Measurements from ENCODE around the gene PAPPA.

Gene PAPPA

DNA sequence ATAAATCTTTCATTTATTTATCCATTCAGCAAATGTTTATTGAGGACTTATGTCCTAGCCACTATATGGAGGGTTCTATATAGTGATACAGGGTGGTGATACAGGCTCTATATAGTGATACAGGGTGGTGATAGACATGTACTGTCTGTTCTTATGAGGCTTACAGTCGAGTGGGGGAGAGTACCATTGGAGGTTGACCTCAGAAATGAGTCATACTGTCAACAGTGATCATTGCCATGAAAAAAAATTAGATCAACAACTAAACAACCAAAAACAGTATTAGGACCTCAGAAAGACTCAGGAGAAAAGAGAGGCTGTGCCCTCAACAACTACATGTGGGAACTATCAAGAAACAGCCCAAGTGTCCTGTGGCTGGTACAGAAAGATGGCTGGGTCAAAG is 22.0 kb downstream of the PAPPA start:
- no peak for FAIRE-seq
- DNase-seq (ENCODE audit: extremely low spot score, insufficient read length, low read depth): no peak

DNA sequence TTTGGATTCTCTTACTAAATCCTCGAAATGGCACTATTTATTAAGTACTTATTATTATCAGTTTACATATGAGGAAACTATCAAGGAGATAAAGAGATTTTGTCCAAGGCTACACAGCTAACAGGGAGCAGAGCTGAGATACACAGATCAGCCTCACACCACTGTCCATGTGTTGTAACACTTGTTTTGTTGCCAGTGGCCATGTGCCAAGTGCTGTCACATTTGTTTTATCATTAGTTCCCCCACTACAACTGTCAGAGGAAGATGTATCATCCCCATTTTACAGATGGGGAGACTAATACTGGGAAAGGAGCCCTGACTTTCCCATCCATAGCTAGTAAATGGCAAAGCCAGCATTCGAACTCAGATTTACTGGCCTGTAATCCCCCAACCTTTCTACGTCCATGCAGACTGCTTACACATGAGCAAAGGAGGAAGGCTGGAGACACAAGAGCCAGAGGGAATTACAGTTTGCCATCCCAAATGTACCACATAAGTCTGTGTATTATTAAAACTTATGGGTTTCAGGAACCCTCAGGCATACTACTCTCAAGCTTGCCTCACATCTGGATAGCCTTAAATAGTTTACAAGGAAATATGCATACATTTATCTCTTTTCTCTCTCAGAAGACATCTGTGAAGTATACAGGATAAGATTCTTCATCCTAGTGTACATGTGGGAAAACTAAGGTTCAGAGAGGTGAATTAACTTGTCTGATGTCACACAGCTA is 25.1 kb downstream of the PAPPA start:
- DNase-seq (ENCODE audit: extremely low spot score, insufficient read length, low read depth) (no peak), FAIRE-seq (no peak)

DNA sequence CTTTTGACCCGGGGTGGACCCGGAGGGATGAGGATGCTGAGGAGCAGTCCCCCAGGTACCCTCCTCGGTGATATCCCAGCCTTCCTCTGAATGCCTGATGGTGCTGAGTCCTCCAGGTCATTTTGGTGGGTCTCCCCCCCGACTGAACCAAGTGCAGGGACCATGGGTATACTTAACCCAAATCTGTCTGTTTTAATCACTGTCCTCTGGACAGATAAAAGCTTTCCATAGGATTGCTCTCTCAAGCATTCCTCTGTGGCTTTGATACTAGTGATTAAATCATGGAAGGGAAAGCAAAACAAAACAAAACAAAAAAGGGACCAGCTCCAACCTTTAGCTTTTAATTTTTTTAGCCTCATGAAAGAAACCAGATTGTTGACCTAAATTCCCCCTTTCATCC is 26.0 kb downstream of the PAPPA start:
- FAIRE-seq: no peak
- no peak for DNase-seq (ENCODE audit: extremely low spot score, insufficient read length, low read depth)

DNA sequence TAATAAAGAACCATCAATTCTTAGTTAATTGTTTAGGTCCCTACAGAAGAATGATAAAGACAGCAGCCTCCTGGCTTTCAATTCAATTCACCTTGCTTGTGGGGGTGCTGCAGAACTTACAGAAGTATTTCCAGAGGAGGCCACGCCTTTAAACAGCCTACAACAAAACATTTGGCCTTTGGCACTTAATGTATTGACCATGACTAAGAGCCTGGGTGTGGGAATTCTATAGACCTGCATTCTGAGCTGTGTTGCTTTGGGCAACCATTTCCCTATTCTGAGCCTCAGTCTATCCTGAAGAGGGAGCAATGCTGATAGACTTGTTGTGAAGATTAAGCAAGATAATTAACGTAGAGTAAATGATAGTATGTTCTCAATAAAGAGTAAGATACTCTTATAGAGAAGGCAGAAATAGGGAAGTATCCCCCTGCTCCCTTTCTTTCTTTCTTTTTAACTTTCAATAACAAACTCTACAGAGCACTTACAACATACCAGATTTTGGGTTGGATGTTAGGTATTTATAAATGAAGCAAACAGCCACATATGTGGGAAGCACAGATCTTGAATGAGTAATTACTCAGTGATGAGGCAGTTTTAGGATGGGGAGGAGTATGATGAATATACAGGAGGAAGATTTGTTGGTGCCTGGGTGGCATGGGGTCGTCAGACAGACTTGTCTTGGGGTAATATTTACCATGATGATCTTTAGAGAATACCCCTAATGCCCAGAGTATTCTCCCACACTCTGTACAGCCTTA is 28.4 kb downstream of the PAPPA start:
- no peak for DNase-seq (ENCODE audit: extremely low spot score, insufficient read length, low read depth)
- FAIRE-seq: no peak

DNA sequence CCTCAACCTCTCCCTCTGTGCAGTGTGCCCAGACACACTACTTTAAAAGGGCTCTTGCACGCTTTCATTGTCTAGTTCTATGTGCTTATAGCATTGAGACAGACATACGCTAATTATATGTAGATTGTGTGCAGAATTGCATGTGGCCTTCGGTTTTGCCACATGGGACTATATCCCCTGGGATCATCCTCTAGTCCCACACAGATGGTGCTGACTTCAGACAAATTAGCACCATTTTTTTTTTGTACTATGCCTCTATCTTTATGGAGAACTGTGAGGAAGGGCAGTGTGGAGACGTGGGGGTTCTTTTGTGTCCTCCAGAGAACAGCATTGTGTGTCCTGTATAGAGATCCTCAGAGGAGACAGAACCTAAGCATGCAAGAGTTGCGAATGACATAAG is 29.3 kb downstream of the PAPPA start:
- DNase-seq (ENCODE audit: extremely low spot score, insufficient read length, low read depth): no peak
- FAIRE-seq: no peak

DNA sequence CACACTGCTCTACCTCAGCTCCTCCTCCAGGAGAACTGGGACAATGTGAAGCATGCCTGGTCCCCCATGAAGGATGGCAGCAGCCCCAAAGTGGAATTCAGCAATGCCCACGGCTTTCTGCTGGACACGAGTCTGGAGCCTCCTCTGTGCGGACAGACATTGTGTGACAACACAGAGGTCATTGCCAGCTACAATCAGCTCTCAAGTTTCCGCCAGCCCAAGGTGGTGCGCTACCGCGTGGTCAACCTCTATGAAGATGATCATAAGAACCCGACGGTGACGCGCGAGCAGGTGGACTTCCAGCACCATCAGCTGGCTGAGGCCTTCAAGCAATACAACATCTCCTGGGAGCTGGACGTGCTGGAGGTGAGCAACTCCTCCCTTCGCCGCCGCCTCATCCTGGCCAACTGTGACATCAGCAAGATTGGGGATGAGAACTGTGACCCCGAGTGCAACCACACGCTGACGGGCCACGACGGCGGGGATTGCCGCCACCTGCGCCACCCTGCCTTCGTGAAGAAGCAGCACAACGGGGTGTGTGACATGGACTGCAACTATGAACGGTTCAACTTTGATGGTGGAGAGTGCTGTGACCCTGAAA is 34.1 kb downstream of the PAPPA start:
- no peak for FAIRE-seq

DNA sequence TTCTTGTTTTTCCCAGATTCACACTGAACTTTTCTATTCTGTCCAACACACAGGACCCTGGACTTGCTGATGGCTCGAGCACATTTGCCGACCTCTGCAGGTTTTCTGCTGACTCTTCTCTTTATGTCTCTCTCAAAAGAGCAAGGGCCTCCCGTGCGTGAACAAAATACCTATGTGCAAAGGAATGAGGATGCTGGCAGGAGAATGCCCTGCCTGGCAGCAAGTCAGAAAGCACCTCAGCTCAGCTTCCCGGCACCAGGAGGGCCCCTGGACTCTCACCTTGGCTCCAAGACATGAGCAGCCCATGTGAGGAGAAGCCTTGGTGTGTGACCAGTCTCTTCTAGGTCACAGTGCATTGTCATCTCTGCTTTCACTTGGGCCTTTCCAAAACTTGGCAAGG is 36.1 kb downstream of the PAPPA start:
- DNase-seq (ENCODE audit: extremely low spot score, insufficient read length, low read depth) (no peak), FAIRE-seq (no peak)

More for the DNA sequence above, 34.1 kb downstream of the PAPPA start:
- no peak for DNase-seq (ENCODE audit: extremely low spot score, insufficient read length, low read depth)

DNA sequence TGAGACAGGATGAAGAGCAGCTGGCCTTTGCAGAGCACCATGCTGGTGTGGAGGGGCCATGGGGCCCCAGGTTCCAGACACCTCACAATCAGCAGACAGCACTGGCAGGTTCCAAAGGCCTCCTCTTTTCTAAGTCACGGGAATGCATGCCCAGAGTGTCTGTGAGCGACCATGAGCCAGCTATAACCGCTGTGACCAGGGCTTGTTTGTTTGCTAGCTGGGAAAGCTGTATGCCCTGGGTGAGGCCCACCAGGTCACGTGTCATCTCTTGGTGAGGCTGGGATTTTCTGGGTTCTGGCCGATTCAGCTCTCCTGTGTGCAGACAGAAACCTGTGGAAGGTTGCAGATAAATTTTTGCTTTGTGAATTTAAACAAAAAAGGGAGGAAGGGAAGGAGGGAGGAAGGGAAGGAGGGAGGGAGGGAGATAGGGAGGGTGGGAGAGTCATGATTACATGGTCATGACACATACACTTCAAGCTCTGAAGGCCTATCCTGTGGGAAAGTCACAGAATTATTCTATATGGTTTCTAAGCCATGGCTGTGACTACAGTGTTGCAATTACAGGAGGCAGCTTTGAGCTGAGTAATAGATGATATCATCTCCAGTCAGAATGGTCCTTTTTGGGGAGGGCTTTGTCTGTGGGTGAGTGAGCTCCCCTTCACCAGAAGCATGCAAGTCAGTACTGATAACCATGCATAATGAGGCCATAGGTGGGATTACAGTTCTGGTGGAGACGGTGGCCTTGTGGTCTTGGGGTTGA is 37.2 kb downstream of the PAPPA start:
- FAIRE-seq: no peak
- DNase-seq (ENCODE audit: extremely low spot score, insufficient read length, low read depth): no peak

DNA sequence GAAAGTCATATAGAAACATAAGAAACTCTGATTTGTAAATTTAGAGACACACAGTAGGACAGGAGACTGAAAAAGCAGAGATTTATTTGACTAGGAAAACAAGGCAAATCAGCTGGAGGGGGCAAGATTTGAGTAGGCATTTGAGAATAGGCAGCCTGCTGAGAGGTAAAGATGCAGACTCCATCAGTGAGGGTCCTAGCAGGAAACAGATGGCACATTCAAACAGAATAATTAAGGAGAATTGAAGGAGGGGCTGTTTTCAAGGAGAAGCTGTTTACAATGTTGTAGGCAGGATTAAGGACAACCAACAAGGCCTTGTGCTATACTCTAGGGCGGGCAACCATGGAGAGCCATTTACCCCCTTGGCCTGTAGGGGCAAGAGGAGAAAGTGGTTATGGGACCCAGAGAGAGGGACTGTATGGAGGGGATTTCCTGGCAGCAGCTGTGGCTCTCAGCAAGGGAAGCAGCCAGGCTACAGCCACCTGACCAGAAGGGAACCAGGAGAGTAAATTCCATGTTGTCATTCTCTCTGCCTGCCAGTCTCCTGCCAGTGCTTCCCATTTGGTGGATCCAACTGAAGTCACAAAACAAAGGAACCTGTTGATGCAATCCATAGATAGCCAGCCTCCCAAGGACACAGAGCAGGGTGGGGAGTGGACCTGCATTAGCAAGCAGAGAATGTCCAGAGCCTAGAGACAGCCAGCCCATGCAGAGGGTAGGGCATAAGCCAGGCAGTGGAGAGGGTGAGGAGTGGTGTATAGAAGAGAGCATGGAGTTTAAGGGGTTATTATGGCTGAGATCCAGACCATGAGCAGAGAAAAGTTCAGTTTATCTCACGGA is 38.2 kb downstream of the PAPPA start:
- no peak for DNase-seq (ENCODE audit: extremely low spot score, insufficient read length, low read depth)
- FAIRE-seq: no peak

DNA sequence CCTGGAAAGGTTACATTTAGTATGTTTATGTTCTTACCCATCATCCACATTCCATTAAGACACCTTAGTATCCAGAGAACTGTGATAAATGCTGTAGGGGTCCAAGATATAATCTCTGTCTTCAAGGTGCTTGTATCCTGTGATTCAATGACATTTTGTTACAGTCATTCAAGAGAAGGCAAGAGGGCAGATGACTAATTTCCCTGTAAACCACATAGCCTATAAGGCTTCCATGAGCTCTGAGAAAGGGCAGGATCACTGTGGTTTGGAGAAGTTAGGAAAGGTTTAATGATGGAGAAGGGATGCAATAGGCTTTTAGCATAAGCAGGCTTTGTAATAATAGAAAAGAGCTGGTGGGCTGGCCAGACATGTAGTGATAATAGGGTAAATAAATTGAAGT is 40.0 kb downstream of the PAPPA start:
- FAIRE-seq: no peak
- DNase-seq (ENCODE audit: extremely low spot score, insufficient read length, low read depth): no peak

DNA sequence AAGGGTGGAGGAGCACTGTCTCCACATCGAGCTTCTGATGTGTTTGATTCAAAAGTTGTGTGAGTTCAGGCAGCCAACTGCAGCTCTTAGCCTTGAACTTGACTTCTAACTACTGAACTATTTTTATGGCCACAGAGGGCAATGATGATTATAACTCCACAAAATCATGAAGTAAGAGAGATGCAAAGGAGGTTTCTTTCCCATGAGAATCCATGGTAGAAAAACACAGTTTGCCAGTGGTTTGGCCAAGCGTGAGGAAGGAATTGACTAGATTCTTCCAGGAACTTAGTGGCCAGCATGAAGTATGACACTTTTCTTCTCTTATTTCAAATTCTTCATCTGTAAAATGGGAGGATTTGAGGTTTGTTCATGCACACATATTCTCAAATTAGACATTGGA is 43.2 kb downstream of the PAPPA start:
- FAIRE-seq: no peak

DNA sequence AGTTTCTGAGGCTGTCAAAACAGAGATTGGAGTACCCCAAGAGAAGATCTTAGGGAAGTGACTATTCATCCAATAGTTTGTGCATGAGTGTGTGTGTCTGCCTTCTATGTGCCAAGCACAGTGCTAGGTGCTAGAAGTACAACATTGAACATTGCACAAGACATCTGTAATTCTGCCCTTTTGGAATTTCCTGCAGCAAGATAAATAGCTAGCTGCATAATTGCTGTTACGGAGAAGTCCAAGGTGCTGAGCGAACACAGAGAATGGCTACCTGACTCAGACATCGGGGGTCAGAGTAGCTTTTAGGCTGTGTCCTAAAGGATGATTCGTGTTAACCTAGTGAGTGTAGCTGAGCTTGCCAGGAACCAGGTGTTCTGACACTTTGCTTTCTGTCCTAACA is 44.8 kb downstream of the PAPPA start:
- FAIRE-seq (no peak), DNase-seq (ENCODE audit: extremely low spot score, insufficient read length, low read depth) (no peak)

More for the DNA sequence above, 43.2 kb downstream of the PAPPA start:
- DNase-seq (ENCODE audit: extremely low spot score, insufficient read length, low read depth): no peak

DNA sequence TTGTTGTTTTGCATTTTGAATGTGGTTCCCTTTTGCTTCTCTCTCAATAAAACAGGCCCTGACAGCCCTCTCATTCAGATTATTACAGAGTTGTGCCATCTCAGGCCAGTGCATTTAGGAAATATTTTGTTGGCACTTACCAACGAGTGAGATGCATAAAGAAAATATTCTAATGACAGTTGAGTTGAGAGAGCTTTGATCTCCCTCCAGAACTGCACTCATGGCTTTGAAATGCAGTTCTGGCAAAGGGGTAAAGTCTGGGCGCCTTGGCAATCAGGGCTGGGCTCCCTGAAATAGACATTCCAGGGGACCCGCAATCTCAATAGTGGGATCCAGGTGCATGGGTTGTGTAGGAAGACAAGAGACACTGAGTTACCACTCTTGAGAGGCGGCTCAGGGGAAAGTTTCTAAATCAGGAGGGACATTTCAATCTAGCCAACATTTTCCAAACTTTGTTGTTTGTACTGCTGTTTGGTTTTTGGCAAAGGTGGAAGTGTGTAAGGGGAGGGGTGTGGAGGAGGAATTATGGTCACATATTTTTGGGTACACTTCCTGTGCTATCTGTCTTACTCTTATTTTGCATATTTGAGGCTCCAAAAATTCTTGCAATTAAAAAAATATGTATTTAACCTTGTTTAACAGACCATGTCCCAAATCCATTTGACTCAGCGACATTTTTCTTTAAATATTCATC is 48.8 kb downstream of the PAPPA start:
- DNase-seq (ENCODE audit: extremely low spot score, insufficient read length, low read depth): no peak
- FAIRE-seq: no peak

DNA sequence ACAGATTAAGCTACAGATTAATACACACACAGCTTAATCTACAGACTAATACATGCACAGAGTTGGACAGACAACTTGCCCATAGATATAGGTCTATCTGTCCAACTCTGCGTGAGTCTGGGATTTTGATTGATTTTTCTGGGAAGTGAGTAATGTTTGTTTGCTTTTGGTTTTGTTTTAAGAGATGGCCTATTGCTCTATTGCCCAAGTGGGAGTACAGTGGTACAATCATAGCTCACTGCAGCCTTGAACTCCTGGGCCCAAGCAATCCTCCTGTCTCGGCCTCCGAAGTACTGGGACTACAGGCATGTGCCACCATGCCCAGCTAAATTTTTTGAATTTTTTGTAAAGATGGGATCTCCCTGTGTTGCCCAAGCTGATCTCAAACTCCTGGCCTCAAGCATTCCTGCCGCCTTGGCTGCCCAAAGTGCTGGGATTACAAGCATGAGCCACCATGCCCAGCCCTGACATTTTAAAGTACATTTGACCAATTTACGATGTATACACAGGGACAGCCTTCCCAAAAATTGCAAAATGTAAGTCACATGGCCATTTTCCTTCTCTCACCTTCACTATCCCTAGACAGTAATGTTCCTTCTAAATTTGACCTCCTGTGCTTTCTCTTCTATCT is 50.8 kb downstream of the PAPPA start:
- FAIRE-seq (no peak), DNase-seq (ENCODE audit: extremely low spot score, insufficient read length, low read depth) (no peak)

DNA sequence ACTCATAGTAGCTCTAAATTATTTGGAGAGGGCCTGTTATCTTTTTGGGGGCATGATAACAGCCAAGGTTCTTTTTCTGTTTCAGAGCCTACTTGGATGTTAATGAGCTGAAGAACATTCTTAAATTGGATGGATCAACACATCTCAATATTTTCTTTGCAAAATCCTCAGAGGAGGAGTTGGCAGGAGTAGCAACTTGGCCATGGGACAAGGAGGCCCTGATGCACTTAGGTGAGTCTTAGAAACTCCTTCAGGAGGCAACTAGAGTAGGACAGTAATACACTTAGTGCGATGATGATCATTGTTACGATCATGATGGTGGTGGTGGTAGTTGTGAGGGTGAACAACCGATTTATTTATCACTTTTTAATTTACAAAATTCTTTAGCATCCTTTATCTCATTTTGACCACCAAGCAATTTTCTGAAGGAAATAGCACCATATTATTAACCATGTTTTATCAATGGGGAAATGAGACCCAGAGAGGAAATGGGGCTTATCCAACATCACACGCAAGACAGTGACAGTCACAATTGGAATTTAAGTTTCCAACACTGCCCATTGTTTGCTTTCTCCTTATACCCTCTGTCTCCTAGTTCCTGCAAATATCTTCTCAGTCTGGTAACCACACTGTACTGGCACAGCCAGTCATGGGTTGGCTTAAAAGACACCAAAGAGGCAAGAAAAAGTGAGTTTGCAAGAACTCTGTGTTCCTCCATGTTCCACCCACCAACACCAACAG is 54.0 kb downstream of the PAPPA start:
- no peak for DNase-seq (ENCODE audit: extremely low spot score, insufficient read length, low read depth)
- no peak for FAIRE-seq

DNA sequence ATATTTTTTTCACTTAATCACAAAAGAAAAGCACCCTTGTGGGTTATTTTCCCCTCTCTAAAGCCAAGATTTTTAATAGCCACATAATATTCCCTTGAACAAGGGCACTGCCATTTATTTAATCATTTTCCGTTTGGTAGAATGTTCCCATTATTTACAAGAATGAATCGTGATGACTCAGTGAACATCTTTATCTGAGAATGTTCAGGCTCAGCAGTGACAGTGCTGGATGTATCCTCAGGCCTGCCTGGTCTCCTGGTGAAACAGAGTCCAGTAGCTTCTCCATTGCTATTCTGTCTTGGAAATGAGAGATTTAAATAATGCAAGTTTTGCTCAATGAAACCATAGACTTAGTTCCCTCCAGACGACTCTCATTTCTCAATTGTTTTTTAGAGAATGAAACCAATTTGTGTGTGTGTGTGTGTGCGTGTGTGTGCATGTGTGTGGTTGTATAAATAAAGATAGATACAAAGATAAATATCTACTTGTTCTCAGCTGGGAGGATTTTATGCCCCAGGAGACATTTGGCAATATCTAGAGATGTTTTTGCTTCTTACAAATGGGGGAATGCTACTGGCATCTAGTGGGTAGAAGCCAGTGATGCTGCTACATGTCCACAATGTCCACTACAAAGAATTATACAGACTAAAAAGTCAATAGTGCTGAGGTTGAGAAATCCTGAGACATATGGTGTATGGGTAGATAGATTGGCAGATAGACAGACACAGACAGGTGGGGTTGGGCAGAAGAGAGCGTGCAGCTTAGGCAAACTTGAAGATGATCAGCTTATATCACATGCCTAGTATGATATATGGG is 55.0 kb downstream of the PAPPA start:
- DNase-seq (ENCODE audit: extremely low spot score, insufficient read length, low read depth): no peak
- FAIRE-seq: no peak

DNA sequence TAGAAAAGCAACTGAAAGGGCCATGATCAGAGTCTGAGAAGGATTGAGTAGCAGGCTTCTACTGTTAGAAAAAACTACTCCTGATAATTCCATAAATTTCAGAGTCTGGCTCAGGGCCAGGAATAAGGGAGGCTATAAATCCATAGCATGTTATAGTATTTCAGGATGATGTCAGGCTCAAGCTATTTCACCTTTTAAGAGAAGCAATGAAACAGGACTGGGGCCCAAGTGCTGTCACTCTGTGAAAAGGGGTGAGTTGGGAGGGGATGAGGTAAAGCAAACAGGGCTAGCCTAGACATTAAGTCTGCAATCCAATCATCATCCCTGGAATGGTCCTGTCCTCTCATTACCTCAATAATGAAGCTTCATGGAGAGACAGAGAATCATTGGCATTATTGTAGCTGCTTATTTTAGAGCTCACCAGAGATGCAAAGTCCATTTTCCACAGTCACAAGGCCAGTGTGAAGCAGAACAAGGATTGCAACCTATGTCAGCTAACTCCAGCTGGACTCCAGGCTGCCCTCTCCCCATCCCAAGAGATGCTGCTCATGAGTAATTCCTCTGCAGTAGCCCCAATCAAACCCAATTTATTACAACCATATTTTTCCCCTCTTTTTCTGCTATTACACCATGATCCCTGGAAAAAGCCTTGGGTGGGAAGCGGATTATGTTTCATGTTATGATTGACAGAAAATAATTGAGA is 56.0 kb downstream of the PAPPA start:
- no peak for FAIRE-seq
- DNase-seq (ENCODE audit: extremely low spot score, insufficient read length, low read depth): no peak

Measured in GM18507 (cell line).